Upper lobe of left lung (tissue), 6 donors: Measurements from ENCODE around the gene ECEL1. TPM values are rescaled to one million over a fixed set of nuclear protein-coding genes. Genes with fewer than 3 reads are reported as not detected.

Experiments used
- ATAC-seq, 2 donors: fragments of 200-7000 bp; cut with Tn5 transposase; one replicate each; pipeline ENCODE4 v1.9.1; 2022; ENCODE audit warnings: mild to moderate bottlenecking in 2 of 2, moderate library complexity in 2 of 2; ENCODE audit not compliant: low FRiP score in 2 of 2
- DNase-seq, 2 donors: peaks; one replicate each; pipeline ENCODE4 v3.0.0-alpha.2; 2019 to 2020
- H3K27ac ChIP-seq, 4 donors: fragments of 200-600 bp; sonication (generic); one replicate each; pipeline ENCODE4 v1.5.1; 2016 to 2019
- H3K27me3 ChIP-seq, 4 donors: fragments of 200-600 bp; sonication (generic); one replicate each; pipeline ENCODE4 v1.5.1; 2017 to 2019
- H3K36me3 ChIP-seq, 4 donors: fragments of 200-600 bp; sonication (generic); one replicate each; pipeline ENCODE4 v1.5.1; 2016 to 2019
- H3K4me1 ChIP-seq, 4 donors: fragments of 200-600 bp; sonication (generic); one replicate each; pipeline ENCODE4 v1.5.1; 2018 to 2019
- H3K4me3 ChIP-seq, 4 donors: fragments of 200-600 bp; sonication (generic); one replicate each; pipeline ENCODE4 v1.5.1; 2017 to 2019; ENCODE audit warnings: mild to moderate bottlenecking in 2 of 4, moderate library complexity in 1 of 4
- H3K9me3 ChIP-seq, 4 donors: fragments of 200-600 bp; sonication (generic); one replicate each; pipeline ENCODE4 v1.5.1; 2018 to 2019
- EP300 ChIP-seq, 4 donors: sonication (generic); formaldehyde crosslinking; IDR thresholded peaks; one replicate each; pipeline ENCODE4 v1.5.1; 2017; ENCODE audit warnings: antibody characterized with exemption in 4 of 4, control low read depth in 2 of 4
- POLR2A ChIP-seq, 4 donors: fragments of 450-650 bp; IDR thresholded peaks; one replicate each; pipeline ENCODE4 v1.5.1; 2016 to 2017; ENCODE audit warnings: antibody characterized with exemption in 4 of 4, mild to moderate bottlenecking in 2 of 4
- POLR2AphosphoS5 ChIP-seq, 2 donors: sonication (generic); formaldehyde crosslinking; IDR thresholded peaks; one replicate each; pipeline ENCODE4 v1.5.1; 2017; ENCODE audit warnings: antibody characterized with exemption in 2 of 2
- WGBS, 2 donors: methylation state at CpG; one replicate each; pipeline ENCODE4 v1.1.5; 2017 to 2018; 5-methylcytosine and 5-hydroxymethylcytosine counted together
- total RNA-seq, 6 donors: library from RNA; depleted of rRNA in 4 of 6; stranded (reverse); fragments of >200 nt in 4 of 6; gene quantifications; one replicate each; pipeline versions ENCODE4 v1.1.0 to v1.2.1, GENCODE V29; 2016 to 2021
- TF ChIP-seq, protein P1 (sequence below), 6 experiments: fragments of 450-650 bp in 4 of 6; fragments of 200-600 bp in 2 of 6; sonication (generic) in 2 of 6; IDR thresholded peaks; one replicate each; pipeline ENCODE4 v1.5.1; 2016 to 2019; ENCODE audit warnings: antibody characterized with exemption in 6 of 6
- donor health status: DM: no; HTN: no; CAD: no; lungs with moderate emphysema.
- donor health status: DM: no; HTN: yes; CAD: no; lungs with severe emphysema.

ECEL1 gene
- total RNA-seq, 6 donors from 2014 or later = 0.14 to 0.40 TPM; not detected in 4

DNA sequence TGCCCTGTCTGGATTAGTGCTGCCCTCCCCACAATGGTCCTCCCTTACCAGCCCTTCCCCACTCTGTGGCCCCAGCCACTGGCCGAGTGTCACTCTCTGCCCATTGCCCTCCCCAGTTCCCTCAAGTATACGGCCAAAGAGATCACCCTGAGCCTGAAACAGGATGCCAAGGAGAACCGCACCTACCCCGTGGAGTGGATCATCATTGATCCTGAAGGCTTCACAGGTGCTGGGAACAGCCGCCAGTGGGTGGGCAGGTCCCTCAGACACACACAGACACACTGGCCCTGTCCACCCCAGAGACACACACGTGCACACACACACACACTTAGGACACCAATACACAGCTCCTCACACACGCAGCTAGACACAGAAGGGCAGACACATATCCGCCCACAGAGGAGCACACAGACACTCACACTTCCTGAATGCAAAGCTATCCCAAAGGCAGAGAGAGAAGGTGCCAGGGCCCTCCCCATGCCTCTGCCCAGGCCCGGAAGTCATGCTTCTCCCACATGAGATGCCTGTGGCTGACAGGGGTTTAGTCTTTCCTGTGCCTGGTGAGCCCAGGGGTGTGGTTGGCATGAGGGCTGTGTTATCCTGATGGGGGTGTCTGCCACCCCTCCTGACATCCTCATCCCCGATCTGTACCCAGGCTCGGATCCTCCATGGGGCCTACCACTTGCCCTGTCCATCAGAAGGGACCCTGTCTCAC lies 41.3 kb upstream of the ECEL1 start:
- Histone ChIP-seq H3K4me1 (peaks cover 4 to 15% (median 5%) of the 10 kb centered on the region in 4 donors), H3K27ac (no peak overlapping the region), H3K36me3 (no peaks in the 10 kb centered on the region), H3K4me3 (no peak overlapping the region), H3K9me3 (no peaks in the 10 kb centered on the region), H3K27me3 (peaks cover 0 to 21% (median 13%) of the 10 kb centered on the region in 4 donors)
- TF ChIP-seq, protein P1, sequence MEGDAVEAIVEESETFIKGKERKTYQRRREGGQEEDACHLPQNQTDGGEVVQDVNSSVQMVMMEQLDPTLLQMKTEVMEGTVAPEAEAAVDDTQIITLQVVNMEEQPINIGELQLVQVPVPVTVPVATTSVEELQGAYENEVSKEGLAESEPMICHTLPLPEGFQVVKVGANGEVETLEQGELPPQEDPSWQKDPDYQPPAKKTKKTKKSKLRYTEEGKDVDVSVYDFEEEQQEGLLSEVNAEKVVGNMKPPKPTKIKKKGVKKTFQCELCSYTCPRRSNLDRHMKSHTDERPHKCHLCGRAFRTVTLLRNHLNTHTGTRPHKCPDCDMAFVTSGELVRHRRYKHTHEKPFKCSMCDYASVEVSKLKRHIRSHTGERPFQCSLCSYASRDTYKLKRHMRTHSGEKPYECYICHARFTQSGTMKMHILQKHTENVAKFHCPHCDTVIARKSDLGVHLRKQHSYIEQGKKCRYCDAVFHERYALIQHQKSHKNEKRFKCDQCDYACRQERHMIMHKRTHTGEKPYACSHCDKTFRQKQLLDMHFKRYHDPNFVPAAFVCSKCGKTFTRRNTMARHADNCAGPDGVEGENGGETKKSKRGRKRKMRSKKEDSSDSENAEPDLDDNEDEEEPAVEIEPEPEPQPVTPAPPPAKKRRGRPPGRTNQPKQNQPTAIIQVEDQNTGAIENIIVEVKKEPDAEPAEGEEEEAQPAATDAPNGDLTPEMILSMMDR (IDR thresholded peaks at IDR 0.05) = no peak
- TF ChIP-seq POLR2AphosphoS5 (IDR thresholded peaks at IDR 0.05) (no peak), POLR2A (IDR thresholded peaks at IDR 0.05) (no peak), EP300 (IDR thresholded peaks at IDR 0.05) (no peak)
- DNase-seq (no peak), ATAC-seq (no peak)
- WGBS, 2 donors = 65 to 69% methylated on average over 9 to 11 of the region's 11 CpGs

DNA sequence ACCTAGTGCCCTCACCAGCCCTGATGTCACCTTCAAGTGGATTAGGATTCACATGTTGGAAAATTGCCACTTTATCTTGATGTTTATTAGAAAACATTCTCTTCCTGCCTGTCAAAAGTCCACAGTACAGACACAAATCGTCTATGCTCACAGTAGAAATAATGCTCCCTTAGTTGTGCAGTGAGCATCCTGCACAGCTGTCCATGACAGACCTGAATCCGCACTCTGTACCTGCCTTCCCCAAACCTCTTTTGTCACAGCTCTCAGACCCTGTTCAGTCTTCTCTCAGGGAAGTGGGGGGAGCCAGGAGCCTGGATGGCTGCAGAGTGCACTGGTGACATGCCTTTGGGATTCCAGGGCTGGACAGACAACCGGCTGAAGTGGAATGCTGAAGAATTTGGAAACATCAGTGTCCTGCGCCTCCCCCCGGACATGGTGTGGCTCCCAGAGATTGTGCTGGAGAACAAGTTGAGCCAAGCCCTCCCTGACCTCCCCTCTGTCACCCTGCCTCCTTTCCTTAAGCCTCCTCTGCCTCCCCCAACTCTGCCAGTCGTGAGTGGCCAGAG lies 40.4 kb upstream of the ECEL1 start:
- TF ChIP-seq EP300 (IDR thresholded peaks at IDR 0.05) (no peak), POLR2AphosphoS5 (IDR thresholded peaks at IDR 0.05) (no peak), POLR2A (IDR thresholded peaks at IDR 0.05) (no peak)
- TF ChIP-seq, protein P1 (IDR thresholded peaks at IDR 0.05) = no peak
- Histone ChIP-seq H3K36me3 (no peaks in the 10 kb centered on the region), H3K9me3 (no peaks in the 10 kb centered on the region), H3K4me3 (no peak overlapping the region), H3K27ac (no peak overlapping the region), H3K4me1 (peaks cover 7 to 24% (median 11%) of the 10 kb centered on the region in 4 donors), H3K27me3 (peaks cover 0 to 30% (median 22%) of the 10 kb centered on the region in 4 donors)
- no peak for DNase-seq
- 57 to 73% methylated on average over 4 to 6 of the region's 6 CpGs for WGBS, 2 donors
- no peak for ATAC-seq

DNA sequence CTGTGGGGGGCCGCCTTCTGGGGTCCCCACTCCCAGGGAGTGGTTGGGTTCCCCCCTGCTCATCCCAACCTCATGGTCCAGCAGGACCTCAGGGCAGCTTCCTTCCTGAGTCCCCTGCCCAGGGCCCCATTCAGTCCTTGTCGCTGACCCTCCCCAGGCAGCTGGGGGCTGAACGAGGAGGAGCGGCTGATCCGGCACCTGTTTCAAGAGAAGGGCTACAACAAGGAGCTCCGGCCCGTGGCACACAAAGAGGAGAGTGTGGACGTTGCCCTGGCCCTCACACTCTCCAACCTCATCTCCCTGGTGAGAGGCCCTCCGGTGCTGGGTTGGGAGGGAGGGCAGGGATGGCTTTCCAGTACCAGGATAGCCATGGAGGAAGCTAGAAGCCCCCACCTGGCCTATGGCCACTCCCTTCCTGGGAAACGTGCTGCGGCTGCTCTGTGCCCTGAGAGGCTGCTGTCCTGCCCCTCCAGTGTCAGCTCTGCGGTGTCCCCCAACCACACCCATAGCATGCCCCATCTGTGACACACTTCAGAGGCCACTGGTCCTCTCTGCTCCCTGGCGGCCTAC lies 38.8 kb upstream of the ECEL1 start:
- TF ChIP-seq POLR2A (IDR thresholded peaks at IDR 0.05) (no peak), POLR2AphosphoS5 (IDR thresholded peaks at IDR 0.05) (no peak), EP300 (IDR thresholded peaks at IDR 0.05) (no peak)
- TF ChIP-seq, protein P1 (IDR thresholded peaks at IDR 0.05) = no peak
- Histone ChIP-seq H3K4me3 (no peak overlapping the region), H3K4me1 (peaks cover 17 to 38% (median 22%) of the 10 kb centered on the region in 4 donors), H3K9me3 (no peaks in the 10 kb centered on the region), H3K27me3 (peaks cover 0 to 45% (median 34%) of the 10 kb centered on the region in 4 donors), H3K36me3 (no peaks in the 10 kb centered on the region), H3K27ac (no peak overlapping the region)
- DNase-seq (no peak), ATAC-seq (no peak)
- 58 to 62% methylated on average over 11 to 13 of the region's 13 CpGs for WGBS, 2 donors

DNA sequence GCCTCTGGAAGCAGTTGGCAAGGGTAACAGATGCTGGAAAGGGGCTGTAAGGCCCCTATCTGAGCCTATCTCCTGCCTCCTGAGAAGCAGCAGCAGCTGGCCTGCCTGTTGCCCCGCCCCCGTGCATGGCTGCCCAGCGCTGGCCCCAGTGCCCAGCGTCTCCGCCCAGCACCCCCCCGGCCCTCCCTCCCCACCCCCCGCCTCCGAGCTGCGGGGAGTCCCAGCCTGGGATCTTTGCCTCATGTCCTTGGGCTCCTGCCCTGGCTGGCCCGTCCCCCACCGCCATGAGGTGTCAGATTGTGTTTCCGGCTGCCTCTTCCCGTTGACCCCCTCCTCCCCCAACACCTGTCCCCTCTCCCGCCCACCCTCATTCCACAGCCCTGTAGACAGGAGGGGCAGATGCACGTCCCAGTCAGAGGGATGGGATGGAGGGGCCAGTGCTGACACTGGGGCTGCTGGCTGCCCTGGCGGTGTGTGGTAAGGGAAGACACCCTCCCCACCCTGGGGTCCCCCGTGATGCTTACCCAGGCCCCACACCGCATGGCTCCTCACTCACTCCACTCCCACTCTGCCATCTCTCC lies 38.2 kb upstream of the ECEL1 start, which contains the start of gene CHRND:
CHRND (plus strand) TSS at position 370 of the 581 bp plus-strand sequence; CDS start at position 426, 56 bp downstream.
- peaks cover 17 to 38% (median 22%) of the 10 kb centered on the region in 4 donors for H3K4me1 ChIP-seq
- DNase-seq (peak in 1 of 2 donors; percentile 76), ATAC-seq (no peak)
- no peak within 1 kb of the TSS for H3K4me3 ChIP-seq
- TF ChIP-seq, protein P1 (IDR thresholded peaks at IDR 0.05) = no peak
- H3K27me3 ChIP-seq = peaks cover 0 to 48% (median 34%) of the 10 kb centered on the region in 4 donors
- H3K27ac ChIP-seq = no peak within 1 kb of the TSS
- no peaks in the 10 kb centered on the region for H3K9me3 ChIP-seq
- no peaks in the 10 kb centered on the region for H3K36me3 ChIP-seq
- 10 to 15% methylated on average over 4 to 17 of the region's 18 CpGs for WGBS, 2 donors
